HG03095 (cell line): ENCODE results near the gene ACSL5.

Experiments used
- ATAC-seq: cut with Tn5 transposase; IDR thresholded peaks from one replicate; pipeline ENCODE4 v1.9.1; 2021; ENCODE audit warnings: moderate library complexity; ENCODE audit not compliant: unreplicated experiment

The ACSL5 gene

GRCh38 chr10:112373912-112374338 is at the start of gene ACSL5:
ACSL5 (plus strand) TSS chr10:112374116; CDS start chr10:112394947, 20,831 bp downstream.
- no peak for ATAC-seq

GRCh38 chr10:112327678-112328077 is 46.2 kb upstream of the ACSL5 start:
- ATAC-seq, result no peak

GRCh38 chr10:112330162-112330561 is 43.8 kb upstream of the ACSL5 start:
- ATAC-seq, result no peak

- ATAC-seq, result no peak
Measured at GRCh38 chr10:112330607-112331160, 43.2 kb upstream of the ACSL5 start.

GRCh38 chr10:112332022-112332421 is 41.9 kb upstream of the ACSL5 start:
- no peak for ATAC-seq

GRCh38 chr10:112332509-112333228 is 41.2 kb upstream of the ACSL5 start:
- no peak for ATAC-seq

GRCh38 chr10:112333452-112333851 is 40.5 kb upstream of the ACSL5 start:
- no peak for ATAC-seq

- no peak for ATAC-seq
Measured at GRCh38 chr10:112335111-112335867, 38.6 kb upstream of the ACSL5 start.

GRCh38 chr10:112335868-112336265 is 38.0 kb upstream of the ACSL5 start:
- no peak for ATAC-seq

GRCh38 chr10:112336556-112337201 is 37.2 kb upstream of the ACSL5 start:
- ATAC-seq, result no peak

- no peak for ATAC-seq
Measured at GRCh38 chr10:112338957-112339356, 35.0 kb upstream of the ACSL5 start.

- ATAC-seq, result no peak
Measured at GRCh38 chr10:112340601-112341000, 33.3 kb upstream of the ACSL5 start.

GRCh38 chr10:112343056-112343806 is 30.7 kb upstream of the ACSL5 start:
- no peak for ATAC-seq

- no peak for ATAC-seq
Measured at GRCh38 chr10:112344261-112344660, 29.7 kb upstream of the ACSL5 start.

- no peak for ATAC-seq
Measured at GRCh38 chr10:112345202-112345601, 28.7 kb upstream of the ACSL5 start.

GRCh38 chr10:112345743-112346142 is 28.2 kb upstream of the ACSL5 start:
- no peak for ATAC-seq

- no peak for ATAC-seq
Measured at GRCh38 chr10:112346774-112347173, 27.1 kb upstream of the ACSL5 start.

- no peak for ATAC-seq
Measured at GRCh38 chr10:112347709-112348671, 25.9 kb upstream of the ACSL5 start.

- no peak for ATAC-seq
Measured at GRCh38 chr10:112348759-112349158, 25.2 kb upstream of the ACSL5 start.
